AG10803 (cell line): ENCODE data around the gene MAGI1.

Experiments used
- DNase-seq: peaks from one replicate; pipeline ENCODE4 v3.0.0; 2010; ENCODE audit warnings: low read depth
- H3K4me3 ChIP-seq: 2 replicates; pipeline ENCODE4 v1.5.1; 2011; ENCODE audit warnings: mild to moderate bottlenecking, low read length, control low read depth
- CTCF ChIP-seq: conservative IDR thresholded peaks from 2 replicates; pipeline ENCODE4 v1.5.1; 2011; ENCODE audit warnings: mild to moderate bottlenecking, low read length, control low read depth, inconsistent platforms

Gene MAGI1

DNA sequence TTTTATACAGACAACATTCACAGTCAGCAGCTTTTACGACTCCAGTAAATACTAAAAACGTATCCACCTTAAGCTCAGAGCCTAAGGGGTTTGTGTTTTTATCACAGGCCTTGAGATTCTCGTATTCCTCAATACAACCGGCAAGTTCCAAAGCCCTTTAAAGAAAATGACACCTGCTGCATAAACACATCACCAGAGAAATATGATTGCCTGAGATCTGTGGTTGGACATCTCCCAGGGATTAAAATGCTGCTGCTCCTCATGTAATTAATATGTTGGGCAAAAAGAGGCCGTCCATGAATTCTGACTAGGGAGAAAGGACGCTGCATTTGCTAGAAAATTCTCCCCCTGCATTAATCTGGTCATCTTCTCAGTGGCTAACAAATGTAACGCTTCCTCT lies 544.8 kb downstream of the MAGI1 start:
- no peak overlapping the region for H3K4me3 ChIP-seq
- DNase-seq, result no peak
- no peak for TF ChIP-seq CTCF

DNA sequence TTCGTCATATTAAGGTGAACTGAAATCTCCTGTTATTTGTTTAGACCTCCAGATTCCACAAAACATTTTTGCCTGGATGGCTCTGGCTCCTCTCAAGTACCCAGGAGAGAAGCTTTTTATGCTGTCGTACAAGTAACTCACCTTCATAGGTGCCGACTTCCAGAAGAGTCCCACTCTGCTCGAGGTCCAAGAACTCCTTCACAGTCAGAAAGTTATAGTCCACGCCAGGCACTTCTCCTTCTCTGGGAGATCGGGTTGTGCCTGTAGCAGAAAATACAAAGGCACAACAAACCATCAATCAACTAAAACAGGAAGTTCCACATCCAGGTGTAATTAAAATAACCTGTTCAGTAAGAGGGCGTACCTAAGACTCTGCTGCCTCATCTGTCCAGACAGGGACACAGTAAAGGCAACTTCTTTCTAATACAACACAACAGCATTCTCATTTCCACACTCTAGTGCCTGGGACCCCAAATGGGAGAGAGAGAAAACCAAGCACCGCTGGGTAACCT lies 545.3 kb downstream of the MAGI1 start:
- TF ChIP-seq CTCF, result no peak
- no peak overlapping the region for H3K4me3 ChIP-seq
- no peak for DNase-seq

- no peak for TF ChIP-seq CTCF
- DNase-seq, result no peak
- H3K4me3 ChIP-seq, result no peak overlapping the region
Observed at GRCh38 chr3:65492249-65492648, 546.5 kb downstream of the MAGI1 start.

GRCh38 chr3:65490114-65490513 lies 548.6 kb downstream of the MAGI1 start:
- no peak for TF ChIP-seq CTCF
- DNase-seq, result no peak
- no peak overlapping the region for H3K4me3 ChIP-seq

- H3K4me3 ChIP-seq, result no peak overlapping the region
- DNase-seq, result no peak
- TF ChIP-seq CTCF, result no peak
Observed at GRCh38 chr3:65489253-65489652, 549.5 kb downstream of the MAGI1 start.

DNA sequence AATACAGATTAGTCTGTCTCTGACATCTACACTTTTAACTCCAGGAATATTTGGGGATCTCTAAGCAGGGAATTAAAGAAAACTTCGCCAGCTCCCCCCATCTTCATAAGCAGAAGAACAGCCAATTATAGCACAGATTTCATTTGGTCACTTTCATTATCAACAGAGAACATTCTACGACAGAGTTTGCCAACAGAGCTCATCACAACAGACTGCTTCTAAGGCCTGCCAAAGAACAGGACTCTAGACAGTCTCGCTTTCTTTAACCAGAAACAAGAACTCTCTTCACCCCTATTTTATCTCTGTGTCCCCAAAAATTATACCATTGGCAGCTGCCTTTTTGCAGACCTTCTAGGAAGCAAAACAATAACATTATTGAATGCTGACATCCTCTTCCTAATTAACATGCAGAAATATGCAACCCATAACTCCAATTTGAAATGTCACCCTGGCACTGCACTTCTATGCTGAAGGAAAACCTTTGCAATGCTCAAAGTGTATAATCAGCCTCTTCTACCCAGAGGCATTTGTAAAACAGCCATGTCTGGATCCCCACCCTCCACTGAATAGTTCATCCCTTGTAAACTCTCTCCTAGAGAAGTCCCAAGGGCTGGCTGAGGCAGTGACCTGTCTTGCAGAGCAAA lies 552.8 kb downstream of the MAGI1 start:
- no peak overlapping the region for H3K4me3 ChIP-seq
- no peak for DNase-seq
- no peak for TF ChIP-seq CTCF

DNA sequence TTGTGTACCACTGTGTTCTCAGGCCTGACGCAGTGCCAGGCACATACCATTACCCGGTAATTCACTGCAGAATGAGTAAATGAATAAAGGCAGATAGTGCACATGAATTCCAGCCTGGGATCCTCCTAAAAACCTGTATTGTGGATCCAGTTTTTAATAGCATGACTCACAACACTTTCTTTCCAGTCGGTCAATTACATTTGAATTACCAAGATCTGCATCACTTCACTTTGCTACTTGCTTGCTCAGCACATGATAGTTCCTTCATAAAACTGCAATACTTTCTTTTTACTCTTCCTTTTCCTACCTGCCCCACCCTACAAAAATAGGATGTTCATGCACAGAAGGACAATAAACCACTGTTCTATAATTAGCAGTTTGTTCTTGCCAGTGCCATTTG lies 553.8 kb downstream of the MAGI1 start:
- peak; percentile 12 for DNase-seq
- no peak overlapping the region for H3K4me3 ChIP-seq
- TF ChIP-seq CTCF, result no peak
